Spinal cord (tissue), 10 donors: Measurements from ENCODE around the gene PRRT4. TPM values are rescaled to one million over a fixed set of nuclear protein-coding genes. Genes with fewer than 3 reads are reported as not detected.

Experiments
- DNase-seq, 6 donors: peaks; one replicate each; pipeline versions ENCODE4 v3.0.0 to v3.0.0-alpha.2; 2013 to 2015; ENCODE audit warnings: low spot score in 6 of 6, low read depth in 4 of 6
- H3K27ac ChIP-seq: one replicate; pipeline ENCODE4 v1.5.1; 2013; ENCODE audit warnings: low read depth, low read length, control low read depth
- H3K27me3 ChIP-seq: one replicate; pipeline ENCODE4 v1.6.1; 2013; ENCODE audit warnings: low read length; ENCODE audit not compliant: control insufficient read depth, insufficient read depth
- H3K36me3 ChIP-seq: one replicate; pipeline ENCODE4 v1.6.1; 2013; ENCODE audit warnings: low read length; ENCODE audit not compliant: control insufficient read depth, insufficient read depth
- H3K4me1 ChIP-seq: one replicate; pipeline ENCODE4 v1.6.1; 2013; ENCODE audit warnings: low read length; ENCODE audit not compliant: control insufficient read depth, insufficient read depth
- H3K4me3 ChIP-seq: one replicate; pipeline ENCODE4 v1.5.1; 2013; ENCODE audit warnings: low read depth, low read length, control low read depth
- H3K9me3 ChIP-seq: one replicate; pipeline ENCODE4 v1.6.1; 2013; ENCODE audit warnings: low read length; ENCODE audit not compliant: control insufficient read depth, insufficient read depth
- WGBS: methylation state at CpG from one replicate; pipeline ENCODE4 v1.1.5; 2013; ENCODE audit warnings: missing lambda C conversion rate; ENCODE audit not compliant: insufficient coverage; 5-methylcytosine and 5-hydroxymethylcytosine counted together
- polyA plus RNA-seq, 2 donors: library from polyadenylated mRNA; unstranded; fragments of 120-200 nt; gene quantifications; one replicate each; pipeline ENCODE4 v1.2.1, GENCODE V29; 2013; ENCODE audit not compliant: insufficient read length in 2 of 2
- total RNA-seq, 2 donors: library from RNA; depleted of rRNA in 1 of 2; stranded (reverse); fragments of 120-200 nt in 1 of 2; fragments of >200 nt in 1 of 2; gene quantifications; one replicate each; pipeline versions ENCODE4 v1.2.3 to v1.2.4, GENCODE V29; 2013 to 2014
- donor health status: healthy.

Gene PRRT4
- total and polyA plus RNA-seq, 4 donors, result 4.0 to 43.8 (median 20.9) TPM

DNA sequence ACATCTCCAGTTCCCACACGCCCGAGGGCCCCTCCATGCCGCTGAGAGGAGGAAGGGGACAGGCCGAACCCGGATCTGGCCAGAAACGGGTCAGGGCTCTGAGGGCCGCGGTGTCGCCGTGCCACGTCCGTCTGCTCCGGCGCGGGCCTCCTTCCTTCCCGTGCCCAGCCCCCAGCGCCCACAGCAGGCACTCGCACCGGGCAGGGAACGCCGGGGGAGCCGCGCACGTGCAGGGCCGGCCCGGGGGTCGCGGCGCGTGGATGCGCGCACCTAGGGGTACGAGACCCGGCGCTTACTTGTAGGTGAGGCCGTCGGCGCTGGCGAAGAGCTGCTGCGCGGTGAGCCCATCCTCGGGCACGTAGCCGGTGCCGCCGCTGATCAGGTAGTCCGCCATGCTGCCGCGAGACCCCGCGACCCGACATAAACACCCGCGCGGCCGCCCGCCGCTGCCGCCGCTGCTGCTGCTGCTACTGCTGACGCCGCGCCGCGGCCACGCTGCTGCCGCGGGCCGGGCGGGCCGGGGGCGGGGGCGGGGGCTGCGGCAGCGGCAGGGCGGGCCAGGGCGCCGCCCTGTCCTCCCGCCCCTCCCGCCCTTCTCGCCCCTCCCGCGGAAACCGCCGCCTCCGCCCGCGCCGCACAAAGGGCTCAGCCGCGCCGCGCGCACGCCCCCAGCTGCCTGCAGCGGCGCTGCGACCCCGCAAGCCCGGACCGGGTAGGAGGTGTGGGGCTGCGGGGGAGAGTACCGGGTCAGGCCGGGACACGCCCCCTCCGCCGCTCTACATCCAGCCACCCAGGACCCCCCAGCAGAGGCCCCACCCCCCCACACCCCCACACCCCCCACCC lies 44.2 kb upstream of the PRRT4 start:
- WGBS, result under 1% methylated on average over 85 of the region's 107 CpGs
- Histone ChIP-seq H3K36me3 (peaks cover 22% of the 10 kb centered on the region), H3K4me1 (peaks cover 52% of the 10 kb centered on the region), H3K9me3 (no peaks in the 10 kb centered on the region), H3K27me3 (no peaks in the 10 kb centered on the region), H3K27ac (no peak overlapping the region), H3K4me3 (peak overlapping the region; percentile 55)
- peak in 2 of 6 donors; percentile 74 to 85 for DNase-seq

DNA sequence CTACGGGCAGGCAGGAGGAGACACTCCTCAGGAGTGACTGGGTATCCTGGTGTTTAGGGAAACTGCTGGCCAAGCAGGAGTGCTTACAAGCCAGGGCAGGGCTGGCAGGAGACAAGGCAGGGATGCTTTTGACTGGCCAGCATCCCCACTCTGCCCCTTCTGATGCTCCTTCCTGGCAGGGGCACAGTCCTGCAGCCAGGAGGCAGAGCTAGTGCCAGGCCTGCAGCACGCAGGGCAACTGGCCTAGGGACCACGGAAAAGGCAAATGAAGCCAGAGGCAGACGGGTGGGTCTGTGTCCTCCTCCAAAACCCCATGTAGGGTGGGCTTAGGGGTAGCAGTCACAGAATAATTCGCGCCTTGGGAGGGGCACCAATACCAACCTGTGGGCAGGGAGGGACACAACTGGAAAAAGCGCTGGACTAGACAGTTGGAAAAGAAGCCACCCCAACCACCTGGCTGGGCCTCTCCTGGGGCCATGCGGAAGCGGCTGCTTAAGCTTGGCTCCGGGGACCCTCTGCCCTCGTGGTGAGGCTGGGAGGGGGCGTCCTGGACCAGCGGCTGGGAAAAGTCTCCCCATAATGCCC lies 43.5 kb upstream of the PRRT4 start:
- H3K4me3 ChIP-seq, result peak overlapping the region; percentile 55
- WGBS, result 32% methylated on average over 12 of the region's 13 CpGs
- no peak overlapping the region for H3K27ac ChIP-seq
- no peaks in the 10 kb centered on the region for H3K27me3 ChIP-seq
- DNase-seq, result peak in 2 of 6 donors; percentile 33 to 41
- peaks cover 29% of the 10 kb centered on the region for H3K36me3 ChIP-seq
- H3K4me1 ChIP-seq, result peaks cover 48% of the 10 kb centered on the region
- no peaks in the 10 kb centered on the region for H3K9me3 ChIP-seq

DNA sequence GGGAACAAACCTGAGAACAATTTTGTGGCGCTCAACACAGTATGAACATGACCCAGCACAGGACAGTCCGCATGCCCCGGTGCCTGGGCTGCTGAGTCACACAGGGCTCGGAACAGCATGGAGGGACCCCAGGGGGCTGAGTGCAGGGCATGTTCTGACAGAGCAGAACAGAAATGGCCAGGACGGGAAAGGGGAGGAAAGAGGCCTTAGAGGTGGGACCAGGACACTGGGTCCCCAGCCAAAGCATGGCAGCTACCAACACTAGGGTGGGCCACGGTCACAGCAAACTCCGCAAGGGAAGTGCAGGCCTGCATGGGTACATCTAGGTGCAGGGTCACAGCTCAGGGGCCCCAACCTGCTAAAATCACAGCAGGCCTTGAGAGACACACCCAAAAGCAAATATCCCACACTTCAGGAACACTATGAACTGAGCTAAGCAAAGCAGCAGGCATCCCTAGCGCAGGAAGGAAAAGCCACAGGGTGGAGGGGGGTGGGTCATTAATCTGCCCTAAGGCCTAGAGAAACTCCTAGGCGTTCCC lies 42.7 kb upstream of the PRRT4 start:
- Histone ChIP-seq H3K9me3 (no peaks in the 10 kb centered on the region), H3K4me3 (no peak overlapping the region), H3K27ac (no peak overlapping the region), H3K27me3 (no peaks in the 10 kb centered on the region), H3K4me1 (peaks cover 44% of the 10 kb centered on the region), H3K36me3 (peaks cover 31% of the 10 kb centered on the region)
- no peak for DNase-seq
- 79% methylated on average over 8 of the region's 9 CpGs for WGBS

DNA sequence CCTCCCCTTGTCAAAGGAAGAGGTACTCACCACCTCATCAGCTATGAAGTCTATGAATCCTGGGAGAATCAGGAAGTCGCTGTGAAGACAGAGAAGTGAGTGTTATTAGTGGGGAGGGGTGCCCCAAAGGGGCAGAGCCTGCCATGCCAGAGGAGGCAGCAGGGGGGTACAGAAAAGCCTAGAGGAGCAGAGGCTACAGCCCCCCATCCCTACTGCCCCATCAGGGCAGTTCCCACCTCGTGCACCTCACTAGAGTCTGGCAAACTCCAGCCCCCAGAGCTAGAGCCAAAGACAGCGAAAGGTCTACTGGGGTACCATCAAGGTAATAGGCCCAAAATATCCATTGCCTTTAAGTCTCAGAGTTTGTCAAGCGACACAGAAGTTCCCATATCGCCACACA lies 42.2 kb upstream of the PRRT4 start:
- no peaks in the 10 kb centered on the region for H3K27me3 ChIP-seq
- no peaks in the 10 kb centered on the region for H3K9me3 ChIP-seq
- DNase-seq, result no peak
- H3K36me3 ChIP-seq, result peaks cover 36% of the 10 kb centered on the region
- 75% methylated on average over 2 of the region's 5 CpGs for WGBS
- H3K27ac ChIP-seq, result no peak overlapping the region
- no peak overlapping the region for H3K4me3 ChIP-seq
- H3K4me1 ChIP-seq, result peaks cover 39% of the 10 kb centered on the region

DNA sequence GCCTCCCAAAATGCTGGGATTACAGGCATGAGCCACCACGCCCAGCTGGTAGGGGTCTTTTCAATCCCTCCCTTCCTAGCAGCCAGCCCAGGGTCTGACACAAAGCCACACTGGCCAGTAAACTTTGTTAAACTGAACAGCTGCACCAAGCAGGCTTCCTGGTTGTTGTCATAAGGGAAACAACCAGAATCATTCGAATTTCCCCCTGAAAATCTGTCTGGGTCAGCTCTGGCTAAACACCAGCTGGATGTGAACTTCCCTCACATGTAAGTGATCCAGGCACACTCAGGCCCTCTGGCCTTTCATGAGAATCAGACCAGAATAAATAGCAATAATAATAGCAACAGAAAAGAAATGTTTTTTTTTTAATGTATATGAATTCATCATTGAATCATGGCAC lies 40.9 kb upstream of the PRRT4 start:
- no peaks in the 10 kb centered on the region for H3K9me3 ChIP-seq
- H3K27ac ChIP-seq, result no peak overlapping the region
- peaks cover 29% of the 10 kb centered on the region for H3K4me1 ChIP-seq
- peaks cover 46% of the 10 kb centered on the region for H3K36me3 ChIP-seq
- DNase-seq, result no peak
- WGBS, result 76% methylated on average over 2 of the region's 2 CpGs
- no peak overlapping the region for H3K4me3 ChIP-seq
- no peaks in the 10 kb centered on the region for H3K27me3 ChIP-seq

DNA sequence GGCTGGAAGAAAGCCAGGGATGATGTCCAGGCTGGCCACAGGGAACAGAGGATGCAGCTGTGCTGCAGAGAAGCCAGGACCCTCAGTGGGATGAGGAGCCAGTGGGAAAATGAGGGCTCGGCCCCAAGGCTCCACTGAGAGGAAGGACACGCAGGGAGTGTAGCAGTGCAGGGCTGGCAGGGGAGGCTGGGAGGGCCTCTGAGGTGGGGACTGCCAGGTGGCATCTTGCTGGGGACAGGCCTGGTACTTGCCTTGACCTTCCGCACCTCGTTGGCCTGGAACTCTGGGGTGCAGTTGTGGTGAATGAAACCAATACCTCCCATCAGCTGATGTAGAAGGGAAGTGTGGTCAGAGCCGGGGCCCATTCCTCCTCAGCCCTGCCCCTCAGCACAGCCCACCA lies 39.1 kb upstream of the PRRT4 start:
- Histone ChIP-seq H3K27ac (no peak overlapping the region), H3K4me3 (no peak overlapping the region), H3K36me3 (peaks cover 60% of the 10 kb centered on the region), H3K27me3 (no peaks in the 10 kb centered on the region), H3K9me3 (no peaks in the 10 kb centered on the region), H3K4me1 (peaks cover 23% of the 10 kb centered on the region)
- DNase-seq, result no peak
- 81% methylated on average over 2 of the region's 5 CpGs for WGBS

DNA sequence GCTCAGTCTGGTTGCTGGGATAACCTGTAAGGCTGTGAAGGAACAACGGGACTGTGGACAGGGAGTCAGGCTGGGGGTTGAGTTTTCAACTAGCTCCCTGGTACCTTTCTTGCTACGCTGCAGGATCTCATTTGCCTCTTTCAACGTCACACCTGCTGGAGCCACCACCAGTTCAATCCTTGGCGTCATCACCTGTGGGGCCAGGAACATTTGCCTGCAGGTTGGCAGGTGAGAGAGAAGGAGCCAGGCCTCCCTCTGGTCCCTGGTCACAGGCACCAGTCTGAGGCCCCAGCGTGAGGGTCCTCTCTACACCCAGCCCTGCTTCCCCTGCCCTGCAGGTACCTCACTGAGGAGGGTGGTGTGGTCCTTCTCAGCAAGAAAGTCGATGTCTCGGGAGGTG lies 38.5 kb upstream of the PRRT4 start:
- H3K27me3 ChIP-seq, result no peaks in the 10 kb centered on the region
- peaks cover 63% of the 10 kb centered on the region for H3K36me3 ChIP-seq
- no peak overlapping the region for H3K27ac ChIP-seq
- peaks cover 18% of the 10 kb centered on the region for H3K4me1 ChIP-seq
- DNase-seq, result no peak
- no peak overlapping the region for H3K4me3 ChIP-seq
- 99% methylated on average over 6 of the region's 7 CpGs for WGBS
- H3K9me3 ChIP-seq, result no peaks in the 10 kb centered on the region

DNA sequence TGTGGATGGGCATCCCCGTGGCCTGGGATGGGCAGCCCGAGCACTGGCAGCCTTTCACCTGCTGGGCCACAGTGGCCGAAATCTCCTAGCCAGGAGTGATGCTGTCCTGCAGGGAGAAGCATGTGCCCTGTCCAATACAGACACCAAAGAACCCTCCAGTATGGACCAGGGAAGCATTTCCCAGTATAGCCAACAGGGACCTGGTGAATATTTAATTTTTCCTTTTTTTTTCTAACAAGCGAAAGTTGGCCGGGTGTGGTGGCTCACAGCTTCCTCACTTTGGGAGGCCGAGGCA lies 37.3 kb upstream of the PRRT4 start:
- peaks cover 73% of the 10 kb centered on the region for H3K36me3 ChIP-seq
- WGBS, result 9% methylated on average over 3 of the region's 6 CpGs

DNA sequence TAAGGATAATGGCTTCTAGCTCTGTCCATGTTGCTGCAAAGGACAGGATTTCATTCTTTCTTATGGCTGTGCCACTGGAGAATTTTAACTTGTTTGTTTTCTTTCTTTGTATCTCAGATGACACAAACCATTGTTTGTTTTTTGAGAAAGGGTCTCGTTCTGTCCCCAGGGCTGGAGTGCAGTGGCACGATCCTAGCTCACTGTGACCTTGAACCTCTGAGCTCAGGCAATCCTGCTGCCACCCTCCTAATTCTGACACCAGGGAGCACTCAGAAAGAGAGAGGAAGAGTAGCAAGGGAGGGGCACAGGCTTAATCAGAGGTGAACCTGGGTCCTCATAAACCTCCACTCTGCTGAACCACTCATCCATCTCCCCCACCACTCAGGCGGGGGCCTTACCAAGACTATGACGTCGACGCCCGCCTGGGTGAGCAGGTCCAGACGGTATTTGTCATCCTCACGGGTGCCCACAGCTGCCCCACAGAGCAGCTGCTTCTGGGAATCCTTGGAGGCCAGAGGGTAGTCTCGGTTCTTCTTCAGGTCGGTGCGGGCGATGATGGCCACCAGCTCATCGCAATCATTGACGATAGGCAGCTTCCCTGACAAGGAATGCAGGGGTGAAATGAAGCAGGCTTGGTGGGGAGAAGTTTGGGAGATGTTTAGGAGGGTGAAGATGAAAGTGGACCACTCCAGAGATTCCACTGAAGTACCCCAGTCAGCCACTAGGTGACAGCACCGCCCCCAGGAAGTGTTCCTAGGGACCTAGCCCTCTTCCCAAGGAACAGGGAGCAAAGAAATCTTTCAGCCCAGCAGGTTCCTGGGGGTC lies 36.7 kb upstream of the PRRT4 start:
- peaks cover 75% of the 10 kb centered on the region for H3K36me3 ChIP-seq
- no peak overlapping the region for H3K27ac ChIP-seq
- DNase-seq, result peak in 2 of 6 donors; percentile 75 to 76
- H3K4me3 ChIP-seq, result no peak overlapping the region
- 61% methylated on average over 16 of the region's 16 CpGs for WGBS
- H3K9me3 ChIP-seq, result no peaks in the 10 kb centered on the region
- no peaks in the 10 kb centered on the region for H3K27me3 ChIP-seq
- peaks cover 2% of the 10 kb centered on the region for H3K4me1 ChIP-seq

More for the DNA sequence above, 37.3 kb upstream of the PRRT4 start:
- Histone ChIP-seq H3K27me3 (no peaks in the 10 kb centered on the region), H3K4me3 (no peak overlapping the region), H3K9me3 (no peaks in the 10 kb centered on the region), H3K27ac (no peak overlapping the region), H3K4me1 (peaks cover 6% of the 10 kb centered on the region)
- no peak for DNase-seq
